NCI-H510A treated with DMSO at 0.1 percent for 48 hours (cell line): ENCODE results near the gene PLEKHG4.

Experiments used
- DNase-seq: peaks from one replicate; lab custom pipeline; 2025; lab: John Stamatoyannopoulos, UW

Gene PLEKHG4

DNA sequence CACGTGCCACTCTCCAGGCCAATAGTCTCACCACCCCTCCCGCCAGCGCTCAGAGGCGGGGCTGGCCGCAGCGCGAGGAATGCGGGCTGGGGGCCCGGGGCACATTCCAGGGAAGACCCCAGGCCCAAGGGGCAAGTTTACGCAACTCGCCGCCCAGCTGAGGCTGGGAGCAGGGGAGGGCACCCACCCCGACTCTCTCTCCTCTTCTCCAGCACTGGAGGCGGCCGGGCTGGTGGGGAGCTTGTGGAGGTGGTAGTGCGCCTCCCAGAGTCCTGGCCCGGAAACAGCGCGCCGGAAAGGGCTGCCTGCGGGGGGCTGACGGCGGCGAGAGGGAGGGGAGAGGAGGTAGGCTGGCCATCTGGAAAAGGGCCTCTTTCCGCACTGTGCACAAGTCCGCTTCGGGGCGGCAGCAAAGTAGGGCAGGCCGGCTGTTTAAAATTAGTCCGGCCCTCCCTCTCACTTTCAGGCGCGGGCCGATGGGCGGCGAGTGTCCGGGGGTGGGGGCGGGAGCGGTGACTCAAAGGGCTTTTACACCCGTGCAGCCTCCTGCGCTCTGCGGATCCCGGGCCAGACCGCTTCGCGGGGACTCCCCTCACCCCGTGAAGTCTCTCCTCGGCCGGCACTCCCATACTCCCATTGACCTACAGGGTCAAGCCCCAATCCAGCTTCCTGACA lies 33.1 kb upstream of the PLEKHG4 start:
- DNase-seq: peak; percentile 35

DNA sequence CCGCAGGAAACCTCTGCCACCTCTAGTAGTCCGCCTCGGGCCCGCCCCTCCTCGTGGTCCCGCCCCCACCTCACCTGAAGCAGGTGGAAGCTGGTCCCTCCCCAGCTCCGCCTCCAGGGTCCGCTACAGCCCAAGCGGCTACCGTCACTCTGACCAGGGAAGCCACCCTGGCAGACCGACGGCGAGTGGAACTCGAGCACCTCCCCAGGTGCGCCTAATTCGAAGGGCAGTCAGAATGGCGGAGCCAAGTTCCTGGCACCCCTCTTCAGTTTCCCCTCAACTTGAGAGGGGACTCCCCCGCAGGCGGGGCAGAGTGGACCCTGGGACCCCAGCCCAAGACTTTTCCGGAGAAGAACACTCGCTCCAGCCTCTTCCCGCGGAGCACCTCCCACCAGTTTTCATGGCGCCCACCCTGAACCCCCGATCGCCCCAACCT lies 32.6 kb upstream of the PLEKHG4 start:
- DNase-seq: peak; percentile 86

DNA sequence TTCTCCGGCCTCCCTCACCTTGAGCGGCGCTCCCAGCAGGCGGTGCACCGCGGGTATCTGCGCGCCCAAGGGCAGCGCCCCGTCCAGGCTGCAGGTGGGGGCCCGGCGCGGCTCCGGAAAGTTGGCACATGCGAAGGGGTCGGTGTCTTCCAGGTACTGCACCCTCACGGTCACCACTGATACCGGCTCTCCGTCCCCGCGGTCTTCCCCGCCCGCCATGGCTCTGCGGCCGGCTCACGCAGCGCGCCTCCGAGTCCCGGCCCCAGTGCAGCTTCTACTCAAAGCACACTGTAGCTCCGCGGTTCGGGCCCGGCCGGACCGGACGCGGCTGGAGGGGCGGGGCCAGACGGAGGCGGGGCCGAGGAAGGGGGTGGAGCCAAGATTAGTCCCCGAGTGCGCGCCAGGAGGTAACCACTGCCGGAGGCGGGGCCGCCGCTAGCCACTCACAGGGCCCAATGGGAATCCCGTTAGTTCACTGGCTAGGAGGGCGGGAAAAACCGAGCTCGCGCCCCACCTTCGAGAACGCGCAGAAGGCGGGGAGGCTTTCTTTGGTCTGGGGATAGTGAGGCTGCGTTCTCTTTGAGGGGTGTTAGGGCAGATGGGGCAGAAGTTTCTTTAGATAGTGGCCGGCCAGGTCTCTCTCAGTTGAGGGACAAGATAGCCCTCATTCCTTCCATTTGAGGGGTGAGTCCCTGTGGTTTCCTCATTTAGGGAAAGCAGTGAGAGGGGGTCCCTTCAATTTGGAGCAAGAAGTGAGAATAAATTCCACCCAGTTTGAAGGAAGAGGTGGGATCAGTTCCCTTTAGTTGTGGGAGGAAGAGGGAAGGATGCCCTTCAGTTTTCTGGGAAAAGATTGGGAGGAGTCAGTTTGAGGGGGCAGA lies 31.9 kb upstream of the PLEKHG4 start, which contains the start of gene FHOD1:
Gene FHOD1 (minus strand): TSS at position 290 of the 881 bp plus-strand sequence. CDS start 71 bp downstream, at position 219.
- DNase-seq: peak; percentile 82

DNA sequence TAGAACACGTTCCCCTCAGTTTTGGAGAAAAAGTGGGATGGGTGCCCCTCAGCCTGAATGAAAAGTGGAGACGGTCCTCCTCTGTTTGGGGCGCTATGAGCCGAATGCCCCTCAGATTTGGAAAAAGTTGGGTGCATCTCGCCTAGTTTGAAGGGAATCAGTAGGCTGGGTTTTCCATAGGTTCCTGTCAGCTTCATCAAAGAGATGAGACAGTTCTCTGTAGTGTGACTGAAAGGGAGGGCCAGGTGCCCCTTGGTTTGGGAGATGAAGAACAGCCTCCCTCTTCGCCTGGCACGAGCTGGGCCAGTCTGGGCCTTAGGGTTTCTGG lies 31.3 kb upstream of the PLEKHG4 start:
- DNase-seq: no peak

DNA sequence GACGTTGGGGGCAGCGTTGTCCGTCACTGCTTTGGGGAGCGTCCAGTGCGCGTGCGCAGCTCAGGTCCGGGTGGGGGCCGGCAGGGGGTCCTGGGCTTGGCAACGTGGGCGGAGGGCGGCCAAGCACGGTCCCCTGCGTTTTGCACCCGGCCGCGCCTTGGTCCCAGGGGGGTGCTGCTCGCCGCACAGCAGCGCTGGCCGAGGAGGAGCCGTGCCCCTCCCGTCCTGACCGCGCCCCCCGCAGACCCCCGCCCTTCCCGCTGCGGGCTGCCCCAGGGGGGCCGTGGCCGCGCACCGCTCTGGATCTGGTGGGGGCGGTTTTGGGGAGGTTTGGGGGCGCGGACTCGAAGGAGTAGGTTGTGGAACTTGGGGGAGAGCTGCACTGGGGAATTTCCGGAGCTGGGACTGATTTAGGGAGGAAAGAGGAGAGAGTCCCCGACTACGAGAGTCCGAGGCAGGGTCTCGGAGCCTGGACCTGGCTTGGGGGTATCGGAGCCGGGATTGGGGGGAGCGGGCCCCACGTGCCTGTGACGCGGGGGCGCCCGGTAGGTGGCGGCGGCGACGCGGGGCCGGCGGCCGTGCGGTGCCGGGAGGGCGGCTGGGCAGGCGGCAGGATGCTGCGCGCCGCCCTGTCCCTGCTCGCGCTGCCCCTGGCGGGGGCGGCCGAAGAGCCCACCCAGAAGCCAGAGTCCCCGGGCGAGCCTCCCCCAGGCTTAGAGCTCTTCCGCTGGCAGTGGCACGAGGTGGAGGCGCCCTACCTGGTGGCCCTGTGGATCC lies 30.7 kb upstream of the PLEKHG4 start, which contains the start of gene SLC9A5:
Gene SLC9A5 (plus strand): TSS at position 579 of the 777 bp plus-strand sequence. CDS start 36 bp downstream, at position 615.
- peak; percentile 5 for DNase-seq

DNA sequence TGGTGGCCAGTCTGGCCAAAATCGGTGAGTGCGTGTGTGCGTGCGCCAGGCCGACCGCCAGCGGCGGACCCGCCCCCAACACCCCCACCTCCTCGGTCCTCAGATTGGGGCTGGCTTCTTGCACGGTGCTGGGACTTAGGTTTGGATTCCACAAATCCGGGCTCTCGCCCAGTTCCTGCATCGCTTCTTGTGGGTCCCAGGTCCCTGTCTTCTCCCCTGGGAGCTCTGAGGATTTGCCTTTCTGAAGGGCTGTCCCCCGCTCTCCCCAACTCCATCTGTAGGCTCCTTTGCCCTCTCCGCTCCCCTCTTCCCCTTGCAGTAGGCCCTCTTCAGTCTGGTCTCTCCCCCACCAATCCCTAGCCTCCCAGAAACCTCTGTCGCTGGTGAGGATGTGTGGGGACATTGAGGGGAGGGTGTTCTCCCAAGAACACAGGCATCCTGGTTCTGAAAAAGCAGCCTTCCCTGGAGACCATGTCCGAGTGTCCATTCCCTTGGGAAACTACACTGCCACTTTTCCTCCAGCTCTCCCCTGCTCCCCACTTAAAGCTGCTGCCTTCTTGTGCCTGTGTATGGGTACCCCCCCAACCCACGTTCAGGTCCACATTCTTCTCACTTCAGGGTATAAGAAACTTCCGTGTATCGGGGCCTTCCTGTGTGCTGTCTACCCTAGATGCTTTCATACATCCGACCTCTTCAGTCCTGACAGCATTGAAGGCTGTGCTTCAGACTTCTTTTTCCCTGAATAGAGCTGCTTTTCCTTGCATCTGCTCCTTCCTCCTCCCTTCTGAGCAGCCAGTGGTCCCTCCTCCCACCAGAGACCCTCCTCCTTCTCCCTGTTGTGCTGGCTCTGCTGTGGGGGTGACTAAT lies 29.9 kb upstream of the PLEKHG4 start:
- no peak for DNase-seq

DNA sequence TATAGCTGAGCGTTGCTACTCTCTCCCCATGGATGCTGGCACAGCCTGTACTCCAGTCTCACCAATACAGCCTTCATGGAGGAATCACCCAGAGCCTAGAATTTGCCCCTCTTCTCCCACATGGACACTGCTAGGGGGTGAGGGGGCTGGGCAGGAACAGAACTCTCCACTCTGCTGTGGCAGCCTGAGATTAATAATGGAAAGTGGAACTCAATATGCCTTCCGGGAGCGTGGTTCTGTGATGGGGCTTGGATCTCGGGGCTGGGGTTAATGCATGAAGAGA lies 29.3 kb upstream of the PLEKHG4 start:
- DNase-seq: no peak

DNA sequence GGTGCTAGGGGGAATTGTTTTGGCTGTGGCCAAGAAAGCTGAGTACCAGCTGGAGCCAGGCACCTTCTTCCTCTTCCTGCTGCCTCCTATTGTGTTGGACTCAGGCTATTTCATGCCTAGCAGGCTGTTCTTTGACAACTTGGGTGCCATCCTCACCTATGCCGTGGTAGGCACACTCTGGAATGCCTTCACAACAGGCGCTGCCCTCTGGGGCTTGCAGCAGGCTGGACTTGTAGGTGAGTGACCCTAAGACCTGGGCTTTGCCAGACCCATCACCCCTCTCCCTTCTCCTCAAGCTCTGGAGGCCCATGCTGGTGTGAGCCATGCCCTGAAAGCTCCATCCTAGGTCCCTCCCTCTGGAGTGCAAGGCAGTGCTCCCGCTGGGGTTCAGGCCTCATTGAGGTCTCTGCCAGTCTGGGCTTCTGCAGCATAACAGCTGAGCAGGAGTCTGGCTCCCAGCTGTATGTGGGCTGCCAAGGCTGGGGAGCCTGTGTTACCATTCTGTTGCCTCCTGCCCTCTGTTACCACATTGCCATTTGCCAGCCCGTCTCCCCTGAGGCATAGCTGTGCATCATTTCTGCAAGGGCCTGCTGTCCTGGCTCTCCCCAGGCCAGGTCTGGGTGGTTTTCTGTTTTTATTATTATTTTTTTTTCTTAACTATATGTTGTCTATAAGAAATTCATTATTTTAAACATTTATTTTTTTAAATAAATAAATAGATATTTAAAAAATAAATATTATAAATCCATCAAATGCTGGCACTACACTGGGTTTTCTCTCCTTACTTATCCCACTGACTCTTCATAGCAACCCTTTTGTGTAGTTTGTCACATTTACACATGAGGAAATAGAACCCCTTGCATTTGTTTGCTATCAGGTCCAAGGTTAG lies 26.5 kb upstream of the PLEKHG4 start:
- DNase-seq: no peak

DNA sequence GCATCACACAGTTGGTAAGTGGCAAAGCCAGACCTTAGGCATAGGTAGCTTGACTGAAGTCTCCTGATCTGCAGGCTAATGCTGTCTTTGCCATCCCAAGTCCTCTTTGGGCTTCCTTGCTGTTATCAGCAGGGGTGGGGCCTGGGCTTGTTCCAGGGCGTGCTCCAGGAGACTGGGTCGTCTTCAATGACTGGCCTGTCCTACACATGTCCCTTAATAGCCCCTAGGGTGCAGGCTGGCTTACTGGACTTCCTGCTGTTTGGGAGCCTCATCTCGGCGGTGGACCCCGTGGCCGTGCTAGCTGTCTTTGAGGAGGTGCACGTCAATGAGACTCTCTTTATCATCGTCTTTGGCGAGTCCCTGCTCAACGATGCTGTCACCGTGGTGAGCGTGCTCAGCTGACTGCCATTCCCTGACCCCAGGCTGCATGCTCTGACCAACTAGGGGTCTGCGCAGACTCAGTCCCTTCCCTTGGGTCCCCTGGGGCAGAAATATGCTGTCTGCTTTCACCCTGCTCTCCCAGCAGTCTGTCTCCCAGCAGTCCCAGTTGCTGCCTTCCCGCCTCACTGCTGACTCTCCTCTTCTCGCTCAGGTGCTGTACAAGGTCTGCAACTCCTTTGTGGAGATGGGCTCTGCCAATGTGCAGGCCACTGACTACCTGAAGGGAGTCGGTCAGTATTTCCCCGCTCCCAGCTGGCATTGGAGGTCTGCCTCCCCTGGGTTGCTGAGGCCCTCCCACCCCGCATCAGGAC lies 24.4 kb upstream of the PLEKHG4 start:
- no peak for DNase-seq

DNA sequence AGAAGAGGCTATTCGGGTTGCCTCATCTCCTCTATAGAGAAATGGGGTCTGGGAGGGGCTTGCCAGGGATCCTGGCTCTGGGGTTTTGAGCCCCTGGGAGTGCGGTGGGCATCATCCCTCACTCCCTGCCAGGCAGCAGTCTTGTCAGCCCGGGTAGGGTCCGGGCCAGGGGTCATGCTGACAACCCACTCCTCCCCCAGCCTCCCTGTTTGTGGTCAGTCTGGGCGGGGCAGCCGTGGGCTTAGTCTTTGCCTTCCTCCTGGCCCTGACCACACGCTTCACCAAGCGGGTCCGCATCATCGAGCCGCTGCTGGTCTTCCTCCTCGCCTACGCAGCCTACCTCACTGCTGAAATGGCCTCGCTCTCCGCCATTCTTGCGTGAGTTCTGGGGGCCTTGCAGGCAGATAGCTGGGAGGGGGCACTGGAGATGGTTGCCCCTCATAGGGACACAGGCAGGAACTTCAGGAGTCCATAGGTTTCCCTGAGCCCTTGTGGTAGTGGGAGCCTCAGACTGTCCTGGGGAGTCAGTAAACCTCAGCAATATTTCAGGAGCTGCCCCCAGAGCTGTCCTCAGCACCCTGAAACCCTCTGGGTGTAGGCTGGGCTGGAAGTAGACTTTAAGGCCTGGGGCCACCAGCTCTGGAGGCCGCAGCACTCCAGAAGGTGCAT lies 23.6 kb upstream of the PLEKHG4 start:
- no peak for DNase-seq

DNA sequence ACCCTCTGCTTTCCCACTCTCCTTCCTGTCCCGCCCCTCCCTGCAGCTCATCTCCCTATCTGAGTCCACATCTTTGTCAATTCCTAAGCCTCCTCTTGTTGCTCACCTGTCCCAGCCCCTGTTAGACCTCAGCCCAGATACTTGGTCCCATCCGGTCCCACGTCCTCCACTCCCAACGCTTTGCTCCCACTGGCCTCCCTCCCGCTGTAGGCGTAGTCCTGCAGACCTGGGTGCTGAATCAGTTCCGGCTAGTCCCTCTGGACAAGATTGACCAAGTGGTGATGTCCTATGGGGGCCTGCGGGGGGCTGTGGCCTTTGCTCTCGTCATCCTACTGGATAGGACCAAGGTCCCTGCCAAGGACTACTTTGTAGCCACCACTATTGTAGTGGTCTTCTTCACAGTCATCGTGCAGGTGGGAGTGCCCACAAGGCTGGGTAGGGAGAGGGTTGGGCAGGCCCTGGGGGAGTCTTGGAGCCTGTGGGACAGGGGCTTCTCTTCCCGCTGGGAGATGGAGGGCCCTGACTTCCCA lies 22.6 kb upstream of the PLEKHG4 start:
- no peak for DNase-seq

DNA sequence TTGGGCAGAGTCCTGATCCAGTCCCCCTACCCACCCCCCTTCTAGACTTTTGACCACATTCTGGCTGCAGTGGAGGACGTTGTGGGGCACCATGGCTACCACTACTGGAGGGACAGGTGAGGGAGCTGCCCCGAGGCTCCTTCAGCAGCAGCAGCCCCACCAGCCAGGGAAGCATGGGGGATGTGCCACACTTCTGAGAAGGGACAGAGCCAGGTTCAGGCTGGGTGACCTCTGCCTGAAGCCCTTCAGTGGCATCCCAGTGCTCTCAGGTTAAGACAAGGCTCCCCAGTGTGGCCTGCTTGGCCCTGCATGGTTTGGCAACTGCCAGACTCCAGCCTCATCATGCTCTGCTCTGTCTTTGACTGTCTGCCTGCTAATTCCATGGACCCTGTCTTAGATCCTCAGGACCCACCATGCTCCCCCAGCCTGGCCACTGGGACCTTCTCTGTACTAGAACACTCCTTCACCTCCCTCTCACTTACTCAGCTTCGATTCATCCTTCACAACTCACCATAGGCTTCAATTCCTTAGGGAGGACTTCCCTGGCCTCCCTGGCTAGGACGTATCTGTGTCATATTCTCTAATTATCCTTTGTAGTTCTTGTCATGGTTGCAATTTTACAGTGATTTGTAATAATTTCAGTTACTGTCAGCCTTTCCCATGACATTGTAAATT lies 21.7 kb upstream of the PLEKHG4 start:
- DNase-seq: no peak

DNA sequence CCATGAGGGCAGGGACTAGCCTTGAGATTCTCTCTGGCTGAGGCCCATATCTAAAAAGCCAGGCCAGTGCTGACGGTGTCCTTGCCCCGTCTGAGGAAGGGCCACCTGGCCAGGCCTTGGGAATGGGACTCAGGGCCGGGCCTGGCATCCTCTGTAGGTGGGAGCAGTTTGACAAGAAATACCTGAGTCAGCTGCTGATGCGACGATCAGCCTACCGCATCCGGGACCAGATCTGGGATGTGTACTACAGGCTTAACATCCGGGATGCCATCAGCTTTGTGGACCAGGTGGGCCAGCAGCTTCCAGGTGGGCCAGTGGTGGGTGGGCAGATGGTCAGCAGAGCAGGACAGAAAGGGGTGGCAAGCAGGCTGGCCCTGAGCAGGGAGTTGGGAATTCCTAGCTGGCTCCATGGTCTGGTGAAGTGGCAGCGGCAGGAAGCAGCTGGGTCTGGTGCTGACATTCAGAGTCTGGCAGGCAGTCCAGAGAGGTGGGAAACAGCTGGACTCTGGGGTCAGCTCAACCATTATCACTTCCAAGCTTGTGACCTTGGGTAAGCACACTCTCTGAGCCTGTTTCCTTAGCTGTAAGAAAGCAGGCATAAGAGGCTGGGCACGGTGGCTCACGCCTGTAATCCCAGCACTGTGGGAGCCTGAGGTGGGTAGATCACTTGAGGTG lies 21.0 kb upstream of the PLEKHG4 start:
- DNase-seq: no peak

DNA sequence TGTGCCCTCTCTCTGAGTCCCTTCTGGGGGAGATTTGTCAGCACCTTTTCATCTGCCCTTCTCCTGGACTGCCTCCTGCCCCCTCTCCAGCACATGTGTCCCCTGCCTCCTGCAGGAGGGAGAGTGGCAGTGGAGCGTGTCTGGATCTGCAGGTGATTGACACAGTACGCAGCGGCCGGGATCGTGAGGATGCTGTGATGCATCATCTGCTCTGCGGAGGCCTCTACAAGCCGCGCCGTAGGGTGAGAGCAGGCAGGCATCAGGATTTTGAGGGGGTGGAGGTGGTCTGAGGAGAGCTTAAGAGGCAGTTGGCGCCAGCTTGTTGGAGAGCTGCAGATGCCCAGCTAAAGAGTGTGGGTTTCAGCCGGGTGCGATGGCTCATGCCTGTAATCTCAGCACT lies 19.6 kb upstream of the PLEKHG4 start:
- DNase-seq: no peak

DNA sequence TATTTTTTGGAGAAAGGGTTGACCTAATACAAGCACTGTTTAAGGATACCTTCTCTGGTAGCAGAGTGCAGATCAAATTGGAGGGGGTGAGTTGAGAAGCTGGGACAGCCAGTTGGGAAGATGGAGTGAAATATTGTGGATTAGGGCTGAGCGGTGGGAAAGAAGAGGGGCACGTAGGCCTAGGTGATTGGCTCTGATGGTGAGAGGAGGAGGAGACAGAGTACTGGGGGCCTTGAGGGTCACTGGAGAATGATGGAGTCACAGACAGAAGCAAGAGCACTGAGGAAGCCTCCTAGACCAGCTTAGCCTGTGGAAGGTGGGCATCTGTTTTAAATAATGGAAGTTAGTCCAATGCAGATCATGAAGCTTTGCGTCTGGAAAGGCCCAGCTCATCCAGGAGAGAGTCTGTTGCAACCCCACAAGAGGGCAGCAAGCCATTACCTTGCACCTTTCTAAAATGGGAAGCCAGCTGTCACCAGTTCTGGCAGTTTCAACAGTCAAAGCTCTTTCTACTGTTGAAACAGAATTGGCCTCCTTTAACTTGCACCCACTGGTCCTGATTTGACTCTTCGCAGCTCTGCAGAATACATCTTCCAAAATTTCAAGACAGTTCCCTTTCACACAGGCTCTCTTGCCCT lies 18.8 kb upstream of the PLEKHG4 start:
- peak; percentile 37 for DNase-seq

DNA sequence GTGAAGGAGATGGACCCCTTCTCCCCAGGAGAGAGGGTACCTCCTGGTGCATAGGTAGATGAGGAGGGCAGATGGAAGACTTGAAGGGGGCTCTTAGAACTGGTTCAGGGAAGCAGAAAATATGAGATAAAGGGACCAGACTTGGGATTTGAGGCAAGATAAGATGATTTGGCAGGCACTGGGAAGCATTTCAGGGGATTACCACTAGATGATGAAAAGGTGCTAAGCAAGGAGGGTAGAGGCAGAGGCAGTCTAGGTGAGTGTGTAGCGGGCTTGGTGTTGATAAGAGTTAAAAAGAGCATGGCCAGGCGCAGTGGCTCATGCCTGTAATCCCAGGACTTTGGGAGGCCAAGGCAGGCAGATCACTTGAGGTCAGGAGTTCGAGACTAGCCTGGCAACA lies 16.1 kb upstream of the PLEKHG4 start:
- DNase-seq: no peak

DNA sequence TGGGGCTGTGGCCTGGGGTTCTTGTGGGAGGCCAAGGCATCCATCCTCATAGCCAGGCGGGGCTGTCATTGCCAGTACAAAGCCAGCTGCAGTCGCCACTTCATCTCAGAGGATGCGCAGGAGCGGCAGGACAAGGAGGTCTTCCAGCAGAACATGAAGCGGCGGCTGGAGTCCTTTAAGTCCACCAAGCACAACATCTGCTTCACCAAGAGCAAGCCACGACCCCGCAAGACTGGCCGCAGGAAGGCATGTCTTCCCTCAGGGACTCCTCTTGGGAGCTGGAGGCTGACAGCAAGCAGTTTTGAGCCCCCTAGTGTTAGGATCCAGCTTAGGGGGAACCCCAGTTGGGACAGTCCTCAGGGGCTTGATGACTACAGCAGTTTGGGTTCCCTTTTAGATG lies 15.1 kb upstream of the PLEKHG4 start:
- no peak for DNase-seq

DNA sequence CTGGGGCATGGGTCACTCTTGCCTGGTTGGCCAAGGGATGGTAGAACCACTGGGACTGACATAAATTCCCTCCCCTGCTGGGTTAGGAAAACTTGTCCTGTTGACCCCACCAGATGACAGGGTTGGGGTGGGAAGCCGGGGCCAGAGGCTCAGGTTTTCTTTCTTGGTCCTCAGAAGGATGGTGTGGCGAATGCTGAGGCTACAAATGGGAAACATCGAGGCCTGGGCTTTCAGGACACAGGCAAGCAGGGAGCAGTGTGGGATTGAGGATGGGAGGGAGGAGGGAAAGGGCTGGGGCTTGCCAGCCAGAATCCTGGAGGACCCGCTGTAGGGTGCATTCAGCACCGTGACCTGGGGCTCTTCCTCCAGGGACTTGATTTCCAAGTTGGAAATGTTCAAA lies 14.5 kb upstream of the PLEKHG4 start:
- no peak for DNase-seq
